ENCODE data around the gene NMU. TPM values are rescaled to one million over a fixed set of nuclear protein-coding genes. Genes with fewer than 3 reads are reported as not detected.
A peak's percentile ranks its signal among the peaks of the same experiment; 100 is the strongest.

Gene NMU
- total and polyA plus RNA-seq, 9 of the 15 experiments (the other 6 are each of a cell fraction or from before 2014, with no cell fraction given) = 73.8 to 846 (median 599) TPM

DNA sequence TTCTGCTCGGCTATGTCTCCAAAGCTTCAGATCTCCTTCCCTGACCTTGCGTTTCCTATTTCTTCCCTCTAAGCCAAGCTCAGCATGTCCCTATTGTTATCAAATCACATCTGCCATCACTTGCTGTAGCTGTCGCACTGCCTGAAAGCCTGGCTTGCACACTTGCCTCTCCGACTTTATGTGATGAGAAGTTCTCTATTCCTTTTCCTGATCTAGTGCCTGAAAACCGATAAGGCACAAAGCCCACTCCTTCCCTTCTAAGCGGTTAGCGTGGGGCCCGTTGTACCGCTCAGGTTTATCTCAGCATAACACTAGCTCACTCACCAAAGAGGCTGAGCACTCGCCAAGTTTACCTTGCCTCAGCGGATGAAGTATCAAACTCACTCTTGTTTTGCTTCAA is 816 bp downstream of the NMU start (continued):
- TF ChIP-seq ZNF316 (IDR thresholded peaks at IDR 0.05) (no peak), POLR2A (conservative IDR thresholded peaks at IDR 0.05) (no peak; the same call in 1 of the 2 replicates), FOXM1 (IDR thresholded peaks at IDR 0.05; ENCODE audit: low read depth) (no peak), FOXM1 (CRISPR knock-in tag; IDR thresholded peaks at IDR 0.05; ENCODE audit: low read depth) (no peak), ARNT (IDR thresholded peaks at IDR 0.05) (0 out of 4 replicates have a peak, but pooled peaks of 1 of the 2 experiments have one; percentile 26), BCOR (IDR thresholded peaks at IDR 0.05) (no peak), ZBED1 (IDR thresholded peaks at IDR 0.05) (no peak), SLC30A9 (CRISPR knock-in tag; IDR thresholded peaks at IDR 0.05) (no peak), NR2C1 (IDR thresholded peaks at IDR 0.05) (no peak), NR2C1 (tag; IDR thresholded peaks at IDR 0.05) (no peak), TBP (optimal IDR thresholded peaks at IDR 0.05; ENCODE audit: low read depth, low read length) (peak; percentile 37), CBFA2T3 (IDR thresholded peaks at IDR 0.05) (peak; percentile 58), UBTF (IDR thresholded peaks at IDR 0.05; ENCODE audit: borderline replicate concordance in 1 of 2, low read depth in 2 of 2, low read length in 2 of 2) (peak in 1 of 2 experiments; percentile 85; a peak in 2 of 4 replicates), HDAC8 (tag; IDR thresholded peaks at IDR 0.05) (no peak), RAD51 (IDR thresholded peaks at IDR 0.05; ENCODE audit: borderline replicate concordance, low read depth) (no peak), EZH2 (IDR thresholded peaks at IDR 0.05; ENCODE audit: borderline replicate concordance, low read depth, low read length) (no peak), XRCC4 (IDR thresholded peaks at IDR 0.05; ENCODE audit: extremely low read depth, insufficient read depth, insufficient read length) (no peak), CTBP1 (IDR thresholded peaks at IDR 0.05; ENCODE audit: borderline replicate concordance) (peak; percentile 59; the same call in 1 of the 2 replicates), SMAD1 (IDR thresholded peaks at IDR 0.05; ENCODE audit: low read depth, low read length, partially characterized antibody) (no peak), MEF2D (tag; conservative IDR thresholded peaks at IDR 0.05; ENCODE audit: low read depth) (no peak), PREB (CRISPR knock-in tag; IDR thresholded peaks at IDR 0.05) (no peak), TCFL5 (CRISPR knock-in tag; conservative IDR thresholded peaks at IDR 0.05) (no peak), HNRNPK (IDR thresholded peaks at IDR 0.05; ENCODE audit: low read depth, low read length, poor library complexity, severe bottlenecking) (no peak), ZNF282 (CRISPR knock-in tag; IDR thresholded peaks at IDR 0.05) (no peak)
- TF ChIP-seq, protein P1, sequence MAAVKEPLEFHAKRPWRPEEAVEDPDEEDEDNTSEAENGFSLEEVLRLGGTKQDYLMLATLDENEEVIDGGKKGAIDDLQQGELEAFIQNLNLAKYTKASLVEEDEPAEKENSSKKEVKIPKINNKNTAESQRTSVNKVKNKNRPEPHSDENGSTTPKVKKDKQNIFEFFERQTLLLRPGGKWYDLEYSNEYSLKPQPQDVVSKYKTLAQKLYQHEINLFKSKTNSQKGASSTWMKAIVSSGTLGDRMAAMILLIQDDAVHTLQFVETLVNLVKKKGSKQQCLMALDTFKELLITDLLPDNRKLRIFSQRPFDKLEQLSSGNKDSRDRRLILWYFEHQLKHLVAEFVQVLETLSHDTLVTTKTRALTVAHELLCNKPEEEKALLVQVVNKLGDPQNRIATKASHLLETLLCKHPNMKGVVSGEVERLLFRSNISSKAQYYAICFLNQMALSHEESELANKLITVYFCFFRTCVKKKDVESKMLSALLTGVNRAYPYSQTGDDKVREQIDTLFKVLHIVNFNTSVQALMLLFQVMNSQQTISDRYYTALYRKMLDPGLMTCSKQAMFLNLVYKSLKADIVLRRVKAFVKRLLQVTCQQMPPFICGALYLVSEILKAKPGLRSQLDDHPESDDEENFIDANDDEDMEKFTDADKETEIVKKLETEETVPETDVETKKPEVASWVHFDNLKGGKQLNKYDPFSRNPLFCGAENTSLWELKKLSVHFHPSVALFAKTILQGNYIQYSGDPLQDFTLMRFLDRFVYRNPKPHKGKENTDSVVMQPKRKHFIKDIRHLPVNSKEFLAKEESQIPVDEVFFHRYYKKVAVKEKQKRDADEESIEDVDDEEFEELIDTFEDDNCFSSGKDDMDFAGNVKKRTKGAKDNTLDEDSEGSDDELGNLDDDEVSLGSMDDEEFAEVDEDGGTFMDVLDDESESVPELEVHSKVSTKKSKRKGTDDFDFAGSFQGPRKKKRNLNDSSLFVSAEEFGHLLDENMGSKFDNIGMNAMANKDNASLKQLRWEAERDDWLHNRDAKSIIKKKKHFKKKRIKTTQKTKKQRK (IDR thresholded peaks at IDR 0.05; ENCODE audit: borderline replicate concordance, low read depth, low read length) = no peak

Data from K562 (cell line).